HG02981 (cell line): ENCODE measurements around the gene GRM5.
"Not testable (repeated sequence)": the region's sequence is repeated elsewhere in the genome, so short reads cannot be mapped to it uniquely, and the experiment has no call there.

Experiments used
- ATAC-seq: cut with Tn5 transposase; IDR thresholded peaks from one replicate; pipeline ENCODE4 v1.9.1; 2021; ENCODE audit warnings: mild to moderate bottlenecking, moderate library complexity; ENCODE audit not compliant: unreplicated experiment

GRM5 gene

DNA sequence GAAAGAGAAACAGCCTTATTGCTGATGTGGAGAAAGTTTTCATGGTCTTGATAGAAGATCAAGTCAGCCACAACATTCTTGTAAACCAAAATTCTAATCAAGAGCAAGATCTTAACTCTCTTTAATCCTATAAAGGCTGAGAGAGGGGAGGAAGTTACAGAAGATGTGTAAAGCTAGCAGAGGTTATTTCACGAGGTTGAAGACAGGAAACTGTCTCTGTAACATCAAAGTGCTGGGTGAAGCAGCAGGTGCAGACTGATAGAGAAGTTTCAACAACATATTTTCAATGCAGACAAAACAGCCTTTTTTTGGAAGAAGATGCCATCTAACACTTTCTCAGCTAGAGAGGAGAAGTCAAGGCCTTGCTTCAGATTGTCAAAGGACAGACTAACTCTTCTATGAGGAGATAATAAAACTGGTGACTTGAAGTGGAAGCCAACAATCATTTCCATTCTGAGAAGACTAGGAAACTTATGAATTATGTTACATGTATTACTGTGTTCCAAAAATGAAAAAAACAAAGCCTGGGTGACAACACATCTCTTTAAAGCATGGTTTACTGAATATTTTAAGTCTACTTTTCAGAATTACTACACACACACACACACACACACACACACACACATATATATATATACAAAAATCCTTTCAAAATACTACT is 221.9 kb downstream of the GRM5 start:
- ATAC-seq = not testable (repeated sequence)

DNA sequence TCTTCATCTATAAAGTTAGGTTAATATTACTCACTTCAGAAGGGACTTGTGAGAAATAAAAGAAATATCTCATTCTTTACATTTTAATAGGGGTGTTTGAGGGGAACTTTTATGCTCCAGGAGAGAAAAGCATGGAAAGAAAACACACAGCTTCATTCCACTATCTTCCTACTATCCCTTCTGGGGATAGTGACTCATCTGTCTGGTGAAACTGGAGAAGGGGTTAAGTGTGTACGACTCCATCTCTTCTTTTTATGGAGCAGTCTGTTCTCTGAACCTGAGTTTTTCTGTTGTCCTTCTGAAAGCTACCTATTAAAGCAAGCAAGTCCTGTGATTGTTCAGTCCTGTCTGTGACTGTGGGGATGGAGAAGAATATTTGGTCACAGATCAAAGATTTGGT is 227.6 kb downstream of the GRM5 start:
- not testable (repeated sequence) for ATAC-seq

DNA sequence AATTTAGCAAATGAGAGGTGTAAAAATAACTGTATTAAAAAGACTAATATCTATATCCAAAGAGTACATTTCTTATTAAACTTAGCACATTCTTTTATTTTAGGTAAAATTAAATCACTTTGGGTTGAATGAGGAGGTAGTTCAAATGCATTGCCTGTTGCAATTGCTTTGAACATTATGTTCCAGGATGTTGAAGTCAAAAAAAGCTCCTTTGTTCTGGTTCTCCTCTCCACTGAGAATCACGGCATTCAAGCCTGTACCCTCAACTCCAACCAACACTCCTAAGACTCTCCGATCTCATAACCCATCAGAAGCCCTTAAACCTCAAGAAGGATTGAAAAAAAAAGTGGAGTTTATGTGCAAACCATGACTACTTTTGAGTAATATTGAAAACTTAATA is 230.1 kb downstream of the GRM5 start:
- ATAC-seq = not testable (repeated sequence)

DNA sequence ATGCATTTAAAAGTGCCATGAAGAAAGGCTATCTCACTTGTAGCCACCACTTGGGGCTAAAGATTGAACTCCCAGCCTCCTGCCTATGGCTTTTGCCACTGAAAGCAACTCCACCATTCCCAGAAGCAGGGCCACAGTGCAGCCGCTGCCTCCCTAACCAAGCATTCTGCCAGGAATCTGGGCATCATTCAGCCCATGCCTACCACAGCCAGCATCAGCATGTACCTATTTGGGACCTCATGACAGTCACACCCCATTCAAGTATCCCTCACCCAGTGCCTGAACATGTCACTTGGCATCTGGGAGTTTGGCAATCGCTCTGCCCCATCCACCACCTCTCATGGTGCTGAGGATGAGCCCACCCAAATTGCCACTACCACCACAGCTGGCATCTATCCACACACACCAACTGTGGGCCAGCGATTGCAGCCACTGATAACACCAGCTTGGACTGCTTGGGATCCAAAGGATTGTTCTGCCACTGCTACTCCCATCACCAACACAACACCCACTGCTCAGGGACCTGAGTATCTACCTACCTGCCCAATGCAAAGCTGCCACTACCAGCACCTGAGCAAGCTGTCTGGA is 234.4 kb downstream of the GRM5 start:
- no peak for ATAC-seq

DNA sequence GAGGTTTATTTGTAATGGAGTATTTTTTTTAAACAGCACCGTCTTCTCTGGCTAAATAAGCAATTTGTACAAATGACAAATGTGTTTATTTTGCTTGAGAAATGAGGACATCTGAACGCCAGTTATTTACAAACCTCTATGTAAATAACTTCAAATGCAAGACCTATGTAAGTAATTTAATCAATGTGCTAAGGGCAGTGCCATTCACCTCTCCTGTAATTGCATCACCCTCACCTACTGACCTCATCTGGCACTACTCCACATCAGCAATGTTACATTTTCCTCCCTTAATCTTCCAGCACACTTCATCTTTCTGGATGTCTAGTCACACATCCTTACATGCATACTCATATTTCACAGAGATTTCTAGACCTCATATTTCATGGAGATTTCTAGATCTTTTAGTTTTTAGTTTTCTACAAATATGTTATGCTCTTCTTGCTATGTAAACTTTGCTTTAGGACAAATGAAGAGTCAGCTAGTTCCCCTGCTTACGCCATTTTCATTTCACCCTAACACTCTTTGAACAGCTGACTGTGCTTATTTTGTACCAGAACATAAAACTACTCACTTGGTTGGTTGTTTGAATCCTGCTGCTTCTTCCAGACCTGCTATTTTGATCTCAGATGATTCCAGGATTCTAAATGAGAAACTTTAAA is 238.6 kb downstream of the GRM5 start:
- no peak for ATAC-seq

DNA sequence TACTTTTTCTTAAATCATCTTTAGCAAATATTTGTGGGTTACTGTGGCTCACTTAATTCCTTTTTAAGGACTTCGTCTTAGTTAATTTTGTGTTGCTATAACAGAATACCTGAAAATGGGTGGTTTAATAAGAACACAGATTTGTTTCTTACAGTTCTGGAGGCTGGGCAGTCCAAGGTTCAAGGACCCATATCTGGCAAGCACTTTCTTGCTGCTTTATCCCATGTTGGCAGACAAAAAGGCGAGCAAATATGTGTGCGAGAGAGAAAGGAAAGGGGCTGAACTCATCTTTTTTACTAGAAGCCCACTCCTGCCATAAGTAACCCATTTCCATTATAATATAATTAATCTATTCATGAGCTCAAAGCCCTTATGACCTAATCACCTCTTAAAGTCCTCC is 246.2 kb downstream of the GRM5 start:
- ATAC-seq = no peak

DNA sequence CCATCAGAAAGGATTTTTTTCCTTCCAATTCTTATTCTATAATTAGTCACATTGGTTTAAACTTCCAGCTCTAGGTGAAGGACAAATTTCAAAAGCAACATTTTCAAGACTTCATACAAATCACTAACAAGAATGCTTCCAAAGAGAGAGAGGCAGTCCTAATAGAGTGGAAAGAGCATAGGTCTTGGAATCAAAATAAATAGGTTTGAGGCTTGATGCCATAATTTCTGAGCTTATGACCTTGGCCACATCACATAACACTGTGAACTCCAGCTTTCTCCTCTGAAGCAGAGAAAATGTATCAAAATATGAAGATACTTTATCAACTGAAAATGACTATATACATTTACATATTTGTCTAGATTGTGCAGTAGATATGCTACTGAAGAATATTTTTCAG is 246.8 kb downstream of the GRM5 start:
- ATAC-seq = no peak

DNA sequence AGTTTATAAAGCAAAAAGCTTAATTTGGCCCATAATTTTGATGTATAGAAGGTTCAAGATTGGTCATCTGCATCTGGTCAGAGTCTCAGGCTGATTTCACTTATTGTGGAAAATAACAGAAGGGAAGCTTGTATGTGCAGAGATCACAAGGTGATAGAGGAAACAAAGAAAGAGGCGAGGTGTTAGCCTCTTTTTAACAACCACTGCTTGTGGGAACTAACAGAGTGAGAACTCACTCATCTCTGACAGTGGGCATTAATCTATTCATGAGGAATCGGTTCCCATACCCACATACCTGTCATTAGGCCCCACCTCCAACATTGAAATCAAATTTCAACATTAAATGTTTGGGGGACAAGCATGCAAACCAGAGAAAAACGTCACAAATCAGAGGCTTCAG is 250.3 kb downstream of the GRM5 start:
- ATAC-seq = no peak

DNA sequence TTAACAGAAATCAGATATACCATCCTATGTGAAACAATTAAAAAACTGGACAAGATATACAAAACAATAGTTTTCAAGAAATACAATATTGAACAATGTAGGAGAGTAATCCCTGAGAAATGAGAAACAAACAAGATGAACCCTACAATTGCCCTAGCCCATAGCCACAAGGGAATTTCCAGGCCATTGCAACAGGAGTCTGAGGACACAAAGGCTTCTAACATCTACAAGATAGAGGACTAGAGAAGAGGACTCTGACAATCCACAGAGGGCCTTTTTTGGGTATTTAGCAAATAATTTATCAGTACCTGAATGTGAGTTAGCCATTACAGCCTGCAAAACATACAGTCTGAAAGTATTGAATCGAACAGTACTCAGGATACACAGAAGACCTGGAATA is 251.7 kb downstream of the GRM5 start:
- ATAC-seq = no peak

DNA sequence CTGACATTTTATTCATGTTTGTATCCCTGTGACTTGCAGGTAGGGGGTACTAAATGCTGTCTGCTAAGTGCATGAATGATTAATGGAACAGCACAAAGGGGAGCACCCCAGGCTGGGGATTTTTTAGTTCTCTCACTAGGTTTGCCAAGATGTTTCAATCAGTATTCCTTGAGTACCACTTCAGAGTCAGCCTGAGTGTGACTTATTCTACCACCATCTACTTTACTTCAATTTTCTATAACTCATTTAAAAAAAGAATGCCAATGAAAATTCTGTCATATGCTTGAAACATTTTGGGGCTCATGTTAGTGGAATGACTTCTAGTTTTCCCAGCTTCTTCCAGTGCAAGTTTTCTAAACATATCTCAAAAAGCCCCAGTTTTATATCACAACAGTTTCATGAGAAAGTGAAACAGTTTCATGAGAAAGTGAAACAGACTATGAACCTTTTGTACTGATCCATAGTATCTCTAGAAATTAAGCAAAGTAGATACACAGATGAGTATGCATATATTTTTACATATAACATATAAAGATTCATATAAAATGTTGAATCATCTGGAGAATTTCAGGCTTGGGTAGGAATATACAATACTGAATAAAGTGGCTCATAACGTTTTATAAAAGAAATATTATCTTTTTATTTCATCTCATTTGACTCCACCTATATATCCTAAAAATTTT is 252.4 kb downstream of the GRM5 start:
- ATAC-seq = peak; percentile 96

DNA sequence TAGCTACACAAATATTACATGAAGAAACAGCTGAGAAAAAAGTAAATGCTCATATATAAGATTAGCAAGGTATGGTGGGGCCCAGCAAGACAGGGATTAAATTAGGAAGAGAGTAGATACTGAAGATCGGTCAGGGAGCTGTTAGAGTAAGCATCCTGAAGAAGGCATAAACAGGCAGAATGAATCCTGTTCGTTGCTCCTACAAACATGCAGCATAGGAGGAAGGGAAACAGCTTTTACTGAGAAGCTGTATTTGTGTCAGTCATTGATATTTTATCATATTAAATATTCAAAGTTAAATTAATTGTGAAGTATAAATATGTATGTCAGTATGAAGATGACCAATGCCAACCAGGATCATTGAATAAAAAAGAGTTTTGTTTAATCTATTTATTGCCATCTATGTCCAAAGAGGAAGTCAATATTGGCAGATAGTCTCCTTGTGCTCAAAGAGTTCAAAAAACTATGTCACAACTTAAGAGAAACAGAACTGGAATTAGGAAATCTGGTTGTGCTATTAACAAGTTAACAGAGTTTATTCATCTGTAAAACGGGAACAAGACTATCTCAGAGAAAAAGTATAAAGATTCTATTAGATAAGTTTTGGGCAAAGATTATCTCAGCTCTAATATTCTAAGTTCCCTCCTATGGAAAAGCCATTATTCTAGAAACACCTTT is 255.2 kb downstream of the GRM5 start:
- ATAC-seq = no peak

DNA sequence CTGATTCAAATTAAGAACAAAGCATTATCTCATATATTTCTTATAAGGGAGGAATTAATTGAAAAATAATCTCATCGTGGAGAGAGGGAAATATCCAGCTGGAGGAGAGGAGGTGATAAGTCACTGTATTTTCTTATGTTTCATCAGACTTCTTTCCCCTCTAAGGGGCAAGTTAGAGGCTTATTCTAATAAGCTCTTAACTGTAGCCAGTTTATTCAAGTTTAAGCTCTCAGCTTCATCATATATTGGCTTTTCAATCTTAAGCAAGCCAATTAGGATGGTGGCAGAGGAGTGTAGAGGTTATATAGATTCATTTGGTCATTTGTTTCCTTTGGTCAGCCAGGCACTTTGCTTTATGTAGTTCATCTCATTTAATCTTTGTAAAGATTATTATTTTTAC is 256.7 kb downstream of the GRM5 start:
- ATAC-seq = no peak

DNA sequence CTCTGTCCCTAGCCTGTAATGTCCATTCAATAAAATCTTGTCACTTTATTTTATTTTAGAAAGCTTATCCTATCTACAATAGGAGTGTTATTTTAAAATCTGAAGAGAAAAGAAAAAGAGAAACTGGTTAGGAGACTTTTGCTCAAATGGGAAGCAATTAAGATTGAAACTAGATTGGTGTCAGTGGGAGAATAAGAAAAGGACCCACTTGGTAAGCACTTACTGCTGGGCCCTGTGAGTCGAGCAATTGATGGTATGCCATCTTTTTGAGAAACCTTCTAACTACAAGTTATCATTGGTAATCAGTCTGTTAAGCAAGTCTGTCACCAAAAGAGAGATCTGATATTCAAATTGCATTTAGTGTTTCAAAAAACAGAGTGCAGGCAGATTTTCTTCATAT is 258.4 kb downstream of the GRM5 start:
- ATAC-seq = no peak

DNA sequence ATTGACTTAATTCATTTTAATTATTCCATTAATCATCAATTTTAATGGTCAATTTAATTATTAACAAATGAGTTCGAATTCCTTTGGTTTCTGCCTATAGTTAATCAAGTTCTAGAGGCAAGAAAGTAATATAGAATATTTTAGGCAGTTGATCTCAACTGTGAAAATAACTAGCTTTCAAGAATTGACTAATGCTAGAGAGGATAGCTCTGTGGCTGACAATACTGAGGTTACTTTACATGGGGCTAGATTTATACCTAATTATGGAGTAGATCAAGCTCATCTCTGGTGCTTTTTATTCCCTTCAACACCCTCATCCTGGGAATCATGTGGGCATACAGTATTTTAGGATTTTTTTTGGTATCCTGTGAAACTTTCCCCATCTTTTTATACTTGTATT is 259.4 kb downstream of the GRM5 start:
- ATAC-seq = no peak

DNA sequence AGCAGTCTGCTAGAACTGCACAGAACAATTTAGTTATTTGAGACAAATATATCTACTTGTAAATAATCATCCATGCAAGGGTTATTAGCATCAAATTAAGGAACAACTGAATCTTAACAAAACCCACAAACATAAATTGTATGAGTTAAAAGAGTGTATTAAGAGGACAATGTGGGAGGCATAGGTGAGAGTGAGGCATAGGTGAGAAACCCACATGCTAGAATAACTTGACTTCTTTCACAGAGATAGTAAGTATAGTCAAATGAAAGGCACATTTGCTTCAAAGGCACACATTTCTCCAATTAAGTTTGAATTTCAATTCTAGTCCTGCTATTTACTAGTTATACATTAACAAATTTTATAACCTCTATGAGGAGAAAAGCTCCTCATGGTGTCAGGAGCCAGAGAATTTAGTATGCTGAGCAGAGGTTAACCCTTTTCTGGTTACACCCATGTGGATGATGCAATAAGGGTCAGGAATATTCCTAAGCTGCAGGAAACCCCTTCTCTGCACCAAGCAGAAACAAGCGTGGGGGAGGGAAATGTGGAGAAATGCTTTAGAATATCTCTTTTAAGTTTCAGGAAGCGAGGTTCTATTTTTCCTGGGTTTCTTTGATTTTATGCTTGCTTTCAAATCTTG is 264.2 kb downstream of the GRM5 start:
- ATAC-seq = no peak

DNA sequence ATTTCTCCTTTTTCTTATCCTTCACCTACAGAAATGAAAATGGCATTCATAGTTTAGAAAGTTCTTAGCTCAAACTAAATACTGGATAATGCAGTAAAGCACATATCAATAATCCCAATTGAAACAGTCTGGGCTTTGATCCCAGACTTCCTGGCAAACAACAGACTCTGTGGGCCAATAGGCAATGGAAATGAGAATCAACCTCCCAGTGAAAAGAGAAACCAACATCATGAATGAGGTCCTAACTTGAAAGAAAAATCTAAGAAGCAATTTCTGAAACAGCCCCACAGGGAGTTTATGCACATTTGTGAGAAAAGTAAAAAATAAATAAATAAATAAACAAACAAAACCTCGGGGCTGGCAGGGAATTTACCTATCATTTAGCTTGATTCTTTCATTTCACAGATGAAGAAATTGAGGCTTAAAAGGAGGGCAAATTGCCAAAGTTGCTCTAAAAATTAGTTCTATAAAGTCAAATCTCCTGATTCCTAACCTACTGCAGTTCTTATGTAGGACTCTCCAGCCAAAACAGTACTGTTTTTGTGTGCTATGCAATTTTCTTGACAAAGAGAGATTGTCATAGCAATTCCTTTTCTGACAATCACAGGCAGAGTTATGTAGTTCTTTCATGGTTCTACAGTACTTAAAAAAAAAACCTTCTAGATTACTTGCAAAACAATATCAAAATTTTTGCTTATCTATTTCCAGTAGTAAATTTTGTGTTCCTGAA is 265.8 kb downstream of the GRM5 start:
- no peak for ATAC-seq

DNA sequence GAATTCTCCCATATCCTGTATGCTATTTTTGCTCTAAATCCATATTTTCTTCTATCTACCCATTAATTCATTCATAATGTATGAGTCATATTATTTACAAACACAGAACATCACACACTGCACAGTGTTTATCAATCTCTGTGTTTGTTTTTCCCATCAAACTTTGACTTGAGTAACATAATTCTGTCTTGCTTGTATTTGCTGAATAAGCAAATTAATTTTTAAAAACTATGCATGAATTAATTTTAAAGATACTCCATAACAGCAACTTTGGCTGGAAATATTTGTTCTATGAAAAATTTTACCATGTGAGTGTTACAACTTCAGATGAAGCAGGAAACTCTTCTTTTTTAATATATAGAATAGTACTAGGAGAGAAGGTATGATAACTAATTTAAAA is 275.6 kb downstream of the GRM5 start:
- ATAC-seq = no peak

DNA sequence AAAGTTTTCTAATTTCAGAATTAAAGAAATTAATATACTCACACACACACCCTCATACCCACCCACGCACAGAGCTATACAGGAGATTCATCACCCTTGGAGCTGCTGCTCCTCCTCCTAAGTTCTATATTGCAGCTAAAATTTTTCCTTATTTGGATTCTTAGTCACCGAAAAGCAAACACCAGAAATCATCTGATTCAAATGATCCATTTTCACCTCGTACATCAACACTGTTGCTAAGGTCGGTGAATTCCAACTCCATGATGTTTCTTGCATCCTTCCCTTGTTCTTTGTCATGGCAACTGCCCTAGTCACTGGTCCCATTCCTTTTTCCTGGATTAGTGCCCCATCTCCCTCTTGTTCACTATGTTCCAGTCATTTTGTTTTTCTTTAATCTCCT is 286.2 kb downstream of the GRM5 start:
- no peak for ATAC-seq

DNA sequence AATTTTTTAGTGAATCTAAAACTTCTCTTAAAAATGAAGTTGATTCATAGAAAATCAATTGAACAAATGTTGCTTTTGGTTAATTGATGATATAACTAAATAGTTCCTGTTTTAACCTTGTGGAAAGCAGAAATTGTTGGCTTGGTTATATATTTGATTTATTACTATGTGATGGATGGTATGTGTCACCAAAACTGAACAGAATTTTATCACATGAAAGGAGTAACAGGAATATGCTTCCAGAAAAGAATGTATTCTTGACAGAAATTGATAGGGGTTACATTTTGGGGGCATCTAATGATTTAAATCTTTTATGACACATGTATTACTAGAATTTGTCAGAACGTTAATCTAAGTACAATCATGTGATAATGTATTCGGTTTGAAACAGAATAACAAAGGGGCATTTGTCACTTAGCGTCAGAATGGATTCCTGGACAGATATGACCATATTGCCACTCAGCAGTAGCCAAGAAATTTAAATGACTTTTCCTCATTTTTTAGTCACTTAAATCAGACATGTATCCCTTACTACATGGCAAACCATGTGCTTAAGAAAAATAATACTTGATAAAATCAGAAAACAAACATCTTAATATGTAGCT is 295.2 kb downstream of the GRM5 start:
- no peak for ATAC-seq

DNA sequence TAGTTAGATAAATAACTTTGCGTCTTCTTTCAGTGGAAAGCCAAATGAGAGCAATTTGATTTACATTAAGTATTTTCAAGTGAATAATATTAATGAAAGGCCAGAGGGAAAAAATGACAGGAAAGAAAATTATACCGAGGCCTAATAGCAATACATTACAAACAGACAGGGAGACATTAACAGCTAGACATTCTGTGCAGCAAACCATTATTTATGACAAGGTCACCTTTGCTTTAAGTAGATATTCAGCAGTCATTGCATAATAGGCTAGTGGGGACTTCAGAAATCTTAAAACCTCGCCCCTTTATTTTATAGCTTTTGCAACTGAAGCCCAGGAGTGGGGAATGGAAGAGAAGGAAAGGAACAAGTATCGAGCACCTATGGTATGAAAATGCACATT is 321.6 kb downstream of the GRM5 start:
- no peak for ATAC-seq
